ENCODE results near the gene SMOC2.

The SMOC2 gene

DNA sequence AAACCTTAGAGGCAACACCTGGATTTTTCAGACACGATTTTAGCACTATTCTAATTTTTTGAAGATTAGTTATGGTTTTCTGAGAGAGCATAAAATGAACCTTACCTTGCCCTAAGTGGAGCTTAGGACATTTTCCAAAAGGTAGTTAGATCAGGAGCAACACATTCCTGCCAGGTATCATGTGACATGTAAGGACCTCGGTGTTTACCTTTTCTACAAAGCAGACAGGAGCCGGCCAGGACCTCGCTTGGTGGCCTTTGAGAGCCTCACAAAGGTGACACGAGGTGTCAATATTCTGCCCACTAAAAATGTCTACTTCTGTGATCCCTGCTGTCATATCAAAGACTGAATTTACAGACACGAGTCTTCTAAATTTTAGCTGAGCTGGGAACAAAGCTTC is 174.9 kb downstream of the SMOC2 start:
- no peak for TF ChIP-seq CTCF (IDR thresholded peaks at IDR 0.05; ENCODE audit: low read depth, low read length)

GRCh38 chr6:168616816-168617765 is 176.1 kb downstream of the SMOC2 start:
- no peak for DNase-seq (ENCODE audit: extremely low read depth, low read depth)
- no peak for TF ChIP-seq CTCF (IDR thresholded peaks at IDR 0.05; ENCODE audit: low read depth, low read length)

More for the DNA sequence above, 174.9 kb downstream of the SMOC2 start:
- no peak for DNase-seq (ENCODE audit: extremely low read depth, low read depth)

- DNase-seq (ENCODE audit: extremely low read depth, low read depth): no peak
These were observed 177.7 kb downstream of the SMOC2 start for GRCh38 chr6:168618546-168619315.

GRCh38 chr6:168619560-168620314 is 178.8 kb downstream of the SMOC2 start:
- no peak for DNase-seq (ENCODE audit: extremely low read depth, low read depth)
- no peak for TF ChIP-seq CTCF (IDR thresholded peaks at IDR 0.05; ENCODE audit: low read depth, low read length)

More at GRCh38 chr6:168618546-168619315, 177.7 kb downstream of the SMOC2 start:
- TF ChIP-seq CTCF (IDR thresholded peaks at IDR 0.05; ENCODE audit: low read depth, low read length): no peak

GRCh38 chr6:168620578-168620977 is 179.6 kb downstream of the SMOC2 start:
- no peak for TF ChIP-seq CTCF (IDR thresholded peaks at IDR 0.05; ENCODE audit: low read depth, low read length)

DNA sequence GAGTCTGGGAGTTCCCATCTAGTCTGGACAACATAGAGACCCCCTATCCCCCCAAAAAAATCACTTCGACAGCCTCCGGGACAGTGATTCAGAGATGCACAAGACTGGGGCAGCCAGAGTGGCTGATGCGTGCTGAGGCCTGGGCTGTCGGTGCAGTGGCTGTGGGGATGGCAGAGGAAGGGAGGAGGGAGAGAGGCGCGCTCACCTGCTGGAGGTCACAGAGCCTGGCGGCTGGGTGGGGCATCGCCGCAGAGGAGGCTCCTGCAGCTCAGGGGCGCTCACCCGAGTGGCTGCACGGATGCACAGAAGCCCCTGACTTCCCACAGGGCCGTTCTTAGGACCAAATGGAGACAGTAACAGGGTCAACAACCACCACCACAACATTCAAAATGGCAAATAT is 182.8 kb downstream of the SMOC2 start:
- DNase-seq (ENCODE audit: extremely low read depth, low read depth): no peak
- TF ChIP-seq CTCF (IDR thresholded peaks at IDR 0.05; ENCODE audit: low read depth, low read length): no peak

More at GRCh38 chr6:168620578-168620977, 179.6 kb downstream of the SMOC2 start:
- DNase-seq (ENCODE audit: extremely low read depth, low read depth): no peak

Data from AG09319 (cell line).